Endometrium (tissue), 2 donors: ENCODE data around the gene BACE2.
"Not testable (repeated sequence)": the region's sequence is repeated elsewhere in the genome, so short reads cannot be mapped to it uniquely, and the experiment has no call there.

Source experiments
- FAIRE-seq: peaks from 2 replicates; lab custom pipeline; 2012; peaks lifted over from hg19 to GRCh38; lab: Jason Lieb, UNC
- donor health status: control.
- donor health status: control.

Gene BACE2

GRCh38 chr21:41242238-41242829 is 74.4 kb downstream of the BACE2 start:
- FAIRE-seq = no peak

- FAIRE-seq = no peak
Observed at GRCh38 chr21:41243107-41243506, 75.1 kb downstream of the BACE2 start.

GRCh38 chr21:41244266-41244880 is 76.4 kb downstream of the BACE2 start:
- FAIRE-seq = not testable (repeated sequence)

GRCh38 chr21:41245509-41246135 is 77.7 kb downstream of the BACE2 start:
- no peak for FAIRE-seq

GRCh38 chr21:41246808-41247207 is 78.8 kb downstream of the BACE2 start:
- FAIRE-seq = no peak

GRCh38 chr21:41247561-41248545 is 79.9 kb downstream of the BACE2 start:
- no peak for FAIRE-seq

GRCh38 chr21:41249476-41249875 is 81.5 kb downstream of the BACE2 start:
- no peak for FAIRE-seq

GRCh38 chr21:41250519-41250918 is 82.6 kb downstream of the BACE2 start:
- no peak for FAIRE-seq

- no peak for FAIRE-seq
Observed at GRCh38 chr21:41251961-41252642, 84.1 kb downstream of the BACE2 start.

GRCh38 chr21:41254090-41254700 is 86.2 kb downstream of the BACE2 start:
- no peak for FAIRE-seq

- no peak for FAIRE-seq
Observed at GRCh38 chr21:41255190-41255589, 87.2 kb downstream of the BACE2 start.

GRCh38 chr21:41256231-41256630 is 88.3 kb downstream of the BACE2 start:
- FAIRE-seq = not testable (repeated sequence)

- FAIRE-seq = no peak
Observed at GRCh38 chr21:41256771-41257702, 89.1 kb downstream of the BACE2 start.

- FAIRE-seq = no peak
Observed at GRCh38 chr21:41258617-41259016, 90.7 kb downstream of the BACE2 start.

GRCh38 chr21:41260428-41260827 is 92.5 kb downstream of the BACE2 start:
- no peak for FAIRE-seq

GRCh38 chr21:41267346-41267745 is 99.4 kb downstream of the BACE2 start:
- no peak for FAIRE-seq

- no peak for FAIRE-seq
Observed at GRCh38 chr21:41269535-41269934, 101.6 kb downstream of the BACE2 start.

GRCh38 chr21:41277196-41277595 is 109.2 kb downstream of the BACE2 start:
- FAIRE-seq = no peak

GRCh38 chr21:41277846-41278245 is 109.9 kb downstream of the BACE2 start:
- no peak for FAIRE-seq
